PC-9 (cell line): ENCODE measurements around the gene SDHC.

Experiments
- EZH2 ChIP-seq: fragments of 200-600 bp; sonication (generic); IDR thresholded peaks from 2 replicates; pipeline ENCODE4 v1.8.0; 2017; ENCODE audit warnings: antibody characterized with exemption, low read depth
- TF ChIP-seq, protein P1 (sequence below): fragments of 200-600 bp; sonication (generic); conservative IDR thresholded peaks from 2 replicates; pipeline ENCODE4 v1.6.1; 2017; ENCODE audit warnings: mixed run types, antibody characterized with exemption, mild to moderate bottlenecking, moderate library complexity

DNA sequence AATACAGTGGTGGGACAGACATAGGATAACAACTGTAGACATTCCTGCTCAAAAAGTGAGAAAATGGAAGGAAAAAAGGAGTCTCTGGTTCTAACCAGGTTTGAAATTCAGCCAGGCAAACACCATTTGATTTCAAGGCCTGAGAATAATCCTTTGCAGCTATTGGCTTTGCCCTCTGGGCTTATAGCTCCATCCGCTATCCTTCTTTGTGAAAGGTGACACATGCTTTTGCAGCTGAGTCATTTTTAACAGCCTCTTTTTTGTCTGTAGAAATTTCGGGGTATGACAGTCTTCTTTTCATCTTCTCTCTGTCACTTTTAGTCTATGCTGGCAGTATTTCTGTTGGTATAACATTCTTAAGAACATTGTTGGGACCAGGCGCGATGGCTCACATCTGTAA is 16.2 kb downstream of the SDHC start:
- TF ChIP-seq, protein P1, sequence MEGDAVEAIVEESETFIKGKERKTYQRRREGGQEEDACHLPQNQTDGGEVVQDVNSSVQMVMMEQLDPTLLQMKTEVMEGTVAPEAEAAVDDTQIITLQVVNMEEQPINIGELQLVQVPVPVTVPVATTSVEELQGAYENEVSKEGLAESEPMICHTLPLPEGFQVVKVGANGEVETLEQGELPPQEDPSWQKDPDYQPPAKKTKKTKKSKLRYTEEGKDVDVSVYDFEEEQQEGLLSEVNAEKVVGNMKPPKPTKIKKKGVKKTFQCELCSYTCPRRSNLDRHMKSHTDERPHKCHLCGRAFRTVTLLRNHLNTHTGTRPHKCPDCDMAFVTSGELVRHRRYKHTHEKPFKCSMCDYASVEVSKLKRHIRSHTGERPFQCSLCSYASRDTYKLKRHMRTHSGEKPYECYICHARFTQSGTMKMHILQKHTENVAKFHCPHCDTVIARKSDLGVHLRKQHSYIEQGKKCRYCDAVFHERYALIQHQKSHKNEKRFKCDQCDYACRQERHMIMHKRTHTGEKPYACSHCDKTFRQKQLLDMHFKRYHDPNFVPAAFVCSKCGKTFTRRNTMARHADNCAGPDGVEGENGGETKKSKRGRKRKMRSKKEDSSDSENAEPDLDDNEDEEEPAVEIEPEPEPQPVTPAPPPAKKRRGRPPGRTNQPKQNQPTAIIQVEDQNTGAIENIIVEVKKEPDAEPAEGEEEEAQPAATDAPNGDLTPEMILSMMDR, result no peak
- TF ChIP-seq EZH2, result no peak
